ENCODE results near the gene CFAP46. TPM values are rescaled to one million over a fixed set of nuclear protein-coding genes. Genes with fewer than 3 reads are reported as not detected.

CFAP46 gene
- total and polyA plus RNA-seq, 9 of the 15 experiments (the other 6 are each of a cell fraction or from before 2014, with no cell fraction given), result not detected

DNA sequence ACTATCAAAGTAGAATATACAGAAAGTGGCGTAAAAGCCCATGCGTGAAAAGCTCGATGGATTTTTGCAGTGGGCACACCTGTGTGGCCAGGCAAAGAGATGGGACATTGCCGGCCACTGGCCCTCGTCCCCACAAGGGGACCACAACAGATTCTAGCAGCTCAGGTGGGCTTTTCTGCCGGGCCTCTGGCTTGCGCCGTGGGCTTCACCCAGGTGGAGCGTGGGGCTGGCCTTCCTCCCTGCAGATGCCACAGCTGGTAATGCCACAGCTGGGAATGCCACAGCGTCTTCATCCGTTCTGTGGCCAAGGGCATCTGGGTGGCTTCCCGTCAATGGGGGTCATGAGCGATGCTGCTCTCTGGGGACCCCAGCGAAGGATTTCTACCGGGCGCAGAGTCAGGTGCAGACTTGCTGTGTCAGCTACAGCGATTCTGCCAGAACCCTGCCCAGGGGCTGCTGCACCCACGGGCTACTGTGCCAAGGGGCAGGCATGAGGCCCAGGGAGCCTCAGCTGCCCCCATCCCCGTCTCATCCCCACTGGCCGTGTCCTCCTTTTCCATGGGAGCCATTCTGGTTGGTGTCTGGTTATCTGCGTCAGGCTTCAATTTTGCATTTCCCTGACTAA lies 103.9 kb downstream of the CFAP46 start:
- H3K4me2 ChIP-seq (ENCODE audit: insufficient read depth, low read length), result no peak overlapping the region
- H3K79me2 ChIP-seq (ENCODE audit: control insufficient read depth, insufficient read depth, low read length), result no peaks in the 10 kb centered on the region
- 33% methylated on average over 10 of the region's 21 CpGs for WGBS (ENCODE audit: insufficient coverage, low coverage, missing lambda C conversion rate)
- no peaks in the 10 kb centered on the region for H3K9me1 ChIP-seq (ENCODE audit: control insufficient read depth, insufficient read depth, low read length)
- ChIA-PET CTCF (ENCODE audit: low intra/inter-chr PET ratio) (no interaction called here), POLR2A (interaction anchor here (0.6 kb wide), 1 partner anchor 190 kb away, joined by 3 read pairs; no protein-coding TSS in a partner anchor)
- H3K27me3 ChIP-seq (ENCODE audit: control insufficient read depth in 2 of 2, insufficient read depth in 2 of 2, low read length in 2 of 2), result 0 out of 5 replicates have a peak, but pooled peaks cover 0 to 7% of the 10 kb centered on the region in 2 experiments
- H3K9me3 ChIP-seq (replicated peaks; ENCODE audit: control insufficient read depth, insufficient read depth, low read depth, low read length), result no peaks in the 10 kb centered on the region
- no peaks in the 10 kb centered on the region for H4K20me1 ChIP-seq (replicated peaks; ENCODE audit: control insufficient read depth, insufficient read depth, low read length)
- no peak overlapping the region for H3K4me3 ChIP-seq
- ATAC-seq (no peak), DNase-seq (ENCODE audit: extremely low read depth in 1 of 4, low spot score in 3 of 4) (no peak), FAIRE-seq (no peak)
- BruUV-seq (replicated peaks), result no TSS peak
- intact Hi-C loops (cut with micrococcal nuclease) (no loop called here), in situ Hi-C loops (cut with MboI) (no loop called here)
- no peak overlapping the region for H3K9ac ChIP-seq (ENCODE audit: insufficient read depth in 1 of 2, low read depth in 2 of 2, low read length in 2 of 2)
- peaks cover 0 to 7% of the 10 kb centered on the region in 2 experiments; a peak in 1 of 5 replicates for H3K4me1 ChIP-seq (replicated peaks in 1 of 2; ENCODE audit: control insufficient read depth in 2 of 2, insufficient read depth in 2 of 2, low read length in 2 of 2)
- no peak overlapping the region for H3K27ac ChIP-seq (ENCODE audit: extremely low read depth, low read depth, low read length)
- H3K36me3 ChIP-seq (ENCODE audit: control insufficient read depth, insufficient read depth, low read length), result no peaks in the 10 kb centered on the region
- no peak overlapping the region for H2AFZ ChIP-seq (ENCODE audit: low read depth, low read length)
- no peak for TF ChIP-seq POLR2A (conservative IDR thresholded peaks at IDR 0.05)
- TF ChIP-seq RBBP5 (IDR thresholded peaks at IDR 0.05; ENCODE audit: borderline replicate concordance, insufficient read depth, low read length, poor library complexity, severe bottlenecking), result no peak
- TF ChIP-seq ATF2 (CRISPR knock-in tag; IDR thresholded peaks at IDR 0.05), result no peak
- TF ChIP-seq ZFX (CRISPR knock-in tag; IDR thresholded peaks at IDR 0.05), result no peak
- TF ChIP-seq TRIM25 (IDR thresholded peaks at IDR 0.05; ENCODE audit: borderline replicate concordance), result no peak
- TF ChIP-seq JUNB (CRISPR knock-in tag; conservative IDR thresholded peaks at IDR 0.05), result no peak
- TF ChIP-seq NEUROD1 (IDR thresholded peaks at IDR 0.05; ENCODE audit: borderline replicate concordance, low read depth, low read length, partially characterized antibody), result no peak
- TF ChIP-seq SIN3B (IDR thresholded peaks at IDR 0.05; ENCODE audit: low read depth), result no peak
- TF ChIP-seq OTX1 (CRISPR knock-in tag; IDR thresholded peaks at IDR 0.05), result no peak
- TF ChIP-seq RERE (CRISPR knock-in tag; IDR thresholded peaks at IDR 0.05; ENCODE audit: borderline replicate concordance), result no peak
- no peak for TF ChIP-seq CREM (IDR thresholded peaks at IDR 0.05; ENCODE audit: low read depth)
